HCEC 1CT (cell line): Measurements from ENCODE around the gene RGS3.

ENCODE experiments used
- DNase-seq: peaks from one replicate; pipeline ENCODE4 v3.0.0-alpha.2; 2017

RGS3 gene

DNA sequence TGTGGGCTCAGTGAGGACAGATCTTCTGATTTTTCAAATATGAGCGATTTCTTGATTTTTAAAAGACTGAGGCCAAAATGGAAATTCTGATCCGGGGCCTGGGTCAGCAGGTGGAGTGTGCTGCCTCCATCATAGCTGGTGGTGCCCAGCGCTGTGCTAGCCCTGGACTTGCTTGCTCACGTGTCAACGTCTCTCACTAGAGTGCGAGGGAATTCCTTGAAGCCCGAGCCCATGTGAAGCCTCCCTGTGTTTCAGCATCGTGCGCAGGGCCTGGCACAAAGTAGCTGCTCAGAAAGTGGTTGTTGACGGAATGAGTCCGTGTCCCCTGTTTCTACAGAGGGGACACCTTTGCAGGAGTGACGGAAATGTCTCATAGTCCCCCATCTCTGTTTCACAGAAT lies 50.5 kb downstream of the RGS3 start:
- DNase-seq = no peak

DNA sequence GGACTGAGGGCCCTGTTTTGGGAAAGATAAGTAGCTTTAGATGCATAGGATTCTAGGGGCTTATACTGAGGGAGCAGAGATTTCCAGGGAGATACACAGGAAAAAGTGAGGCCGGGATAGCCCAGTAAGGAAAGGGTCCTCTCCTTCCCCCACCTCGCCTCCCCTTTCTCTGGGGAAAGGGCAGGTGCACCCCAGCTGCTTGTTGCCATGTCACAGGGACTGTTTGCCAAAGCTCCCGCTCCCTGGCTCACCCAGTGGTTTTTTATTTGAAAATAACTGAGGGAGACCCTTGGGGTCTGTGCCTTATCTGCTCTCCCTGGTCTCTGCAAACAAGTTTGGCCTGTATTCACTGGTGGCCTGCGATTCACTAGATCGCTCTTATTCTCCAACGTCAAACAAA lies 51.2 kb downstream of the RGS3 start:
- no peak for DNase-seq

DNA sequence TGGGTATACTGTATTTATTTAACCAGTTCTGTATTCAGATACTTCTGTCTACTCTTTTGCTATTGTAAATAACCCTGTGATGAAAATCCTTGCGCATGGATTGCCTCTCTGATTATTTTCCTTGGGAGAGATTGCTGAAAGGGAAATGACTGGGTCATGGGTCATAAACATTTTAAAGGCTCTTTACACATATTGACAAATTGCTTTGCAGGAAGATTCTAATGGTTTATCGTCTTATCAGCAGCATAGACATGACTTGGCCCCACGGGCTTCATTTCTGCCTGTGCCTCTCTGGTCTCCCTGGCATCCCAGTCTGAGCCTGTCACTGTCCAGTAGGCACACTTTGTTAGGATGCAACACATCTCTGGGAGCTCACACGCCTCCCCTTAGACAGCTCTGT lies 52.3 kb downstream of the RGS3 start:
- DNase-seq = no peak

- no peak for DNase-seq
These were observed 53.5 kb downstream of the RGS3 start for GRCh38 chr9:113516840-113517577.

DNA sequence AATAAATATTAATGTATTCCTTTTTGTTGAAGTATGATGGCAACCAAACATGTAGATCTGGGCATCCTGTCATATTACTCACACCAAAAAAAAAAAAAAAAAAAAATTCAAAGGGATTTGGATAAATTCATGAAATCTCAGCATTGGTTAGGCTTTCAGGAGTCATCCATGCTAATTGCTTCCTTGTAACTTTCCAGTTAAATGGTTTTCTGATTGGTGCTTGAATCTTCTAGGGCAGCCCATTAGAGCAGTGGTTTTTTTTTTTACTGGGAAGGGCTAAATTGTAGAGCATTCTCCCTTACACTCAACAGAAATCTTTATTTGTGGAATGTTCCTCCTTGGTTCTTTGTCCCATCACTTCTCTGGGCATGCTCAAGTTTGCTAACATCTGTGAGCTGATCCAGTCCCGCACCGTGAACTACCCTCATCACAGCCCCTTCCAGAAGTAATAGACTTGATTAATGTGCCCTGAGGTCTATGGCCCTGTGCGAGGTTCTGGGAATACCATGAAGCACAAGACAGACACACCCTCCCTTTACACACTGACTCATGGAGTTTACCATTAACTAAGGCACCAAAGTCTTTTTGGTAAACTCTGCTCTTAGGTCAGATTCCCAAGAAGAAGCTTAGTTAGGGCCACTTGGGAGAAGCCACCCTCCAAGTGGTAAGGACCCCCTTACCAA lies 56.0 kb downstream of the RGS3 start:
- no peak for DNase-seq

DNA sequence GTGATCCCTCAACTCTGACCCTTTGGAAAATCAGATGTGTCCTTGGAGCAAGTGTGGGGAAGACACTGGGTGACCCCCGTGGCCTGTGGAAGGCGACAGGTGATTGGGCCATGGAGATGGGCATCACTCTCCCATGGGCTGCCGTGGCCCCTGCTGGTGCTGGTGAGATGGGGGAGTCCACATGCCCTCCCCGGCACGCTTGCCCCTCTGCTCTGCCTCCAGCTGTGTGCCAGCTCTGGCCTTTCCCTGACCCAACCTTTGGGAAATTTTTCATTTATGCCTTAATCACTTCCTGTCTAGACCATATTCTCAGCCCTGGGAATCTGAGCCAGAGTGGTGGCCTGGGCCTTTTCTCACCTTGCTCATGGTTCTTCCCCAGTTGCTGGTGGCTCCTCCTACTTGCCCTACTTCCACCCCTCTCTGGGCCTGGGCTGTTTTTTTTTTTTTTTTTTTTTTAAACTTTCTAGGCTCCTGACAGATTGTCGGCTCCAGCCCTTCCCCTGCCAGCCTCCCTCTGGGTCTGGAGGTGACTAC lies 56.6 kb downstream of the RGS3 start:
- DNase-seq = no peak

DNA sequence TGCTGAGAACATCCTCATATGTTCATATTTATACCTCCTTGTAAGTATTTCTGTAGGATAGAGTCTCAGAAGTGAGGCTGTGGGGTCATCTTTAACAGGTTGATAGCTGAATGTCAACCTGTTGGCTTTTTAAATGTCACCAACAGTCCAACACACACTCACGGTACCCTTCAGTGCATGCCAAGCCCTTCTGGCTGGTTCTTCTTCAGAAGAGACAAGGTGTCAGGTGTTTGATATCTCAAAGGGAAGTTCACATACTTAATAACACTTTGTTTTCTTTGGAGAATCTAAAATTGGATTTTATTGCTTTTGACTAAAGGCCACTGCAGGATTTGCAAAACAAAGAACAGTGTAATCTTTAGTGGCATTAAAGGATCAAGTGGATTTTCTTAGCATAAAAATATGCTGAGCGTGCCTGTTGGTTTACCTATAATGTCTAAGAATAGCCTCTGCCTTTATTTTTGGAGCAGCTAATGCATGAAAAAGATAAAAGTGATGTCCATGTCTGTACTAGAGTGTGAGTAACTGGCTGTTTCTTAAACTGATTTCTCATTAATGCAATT lies 58.2 kb downstream of the RGS3 start:
- DNase-seq = no peak

DNA sequence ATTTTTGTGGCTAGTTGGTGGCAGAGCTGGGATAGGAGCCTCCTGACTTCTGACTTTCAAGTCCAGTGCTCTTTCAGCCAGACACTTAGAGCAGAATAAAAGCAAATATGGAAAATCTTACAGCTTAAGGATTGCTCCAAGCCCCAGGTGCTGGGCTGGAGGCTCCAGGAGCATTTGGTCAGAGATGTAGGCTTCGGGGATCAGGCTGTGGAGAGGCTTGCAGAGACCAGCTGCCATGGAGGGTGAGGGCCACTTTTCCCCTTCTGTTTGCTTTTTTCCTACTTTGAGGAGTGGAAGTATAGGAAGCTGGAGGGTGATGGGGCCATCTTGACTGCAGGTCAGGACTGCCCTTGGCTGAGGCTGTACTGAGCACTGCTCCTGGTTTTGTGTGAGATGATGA lies 58.9 kb downstream of the RGS3 start:
- no peak for DNase-seq

GRCh38 chr9:113522858-113523257 lies 59.3 kb downstream of the RGS3 start:
- no peak for DNase-seq

DNA sequence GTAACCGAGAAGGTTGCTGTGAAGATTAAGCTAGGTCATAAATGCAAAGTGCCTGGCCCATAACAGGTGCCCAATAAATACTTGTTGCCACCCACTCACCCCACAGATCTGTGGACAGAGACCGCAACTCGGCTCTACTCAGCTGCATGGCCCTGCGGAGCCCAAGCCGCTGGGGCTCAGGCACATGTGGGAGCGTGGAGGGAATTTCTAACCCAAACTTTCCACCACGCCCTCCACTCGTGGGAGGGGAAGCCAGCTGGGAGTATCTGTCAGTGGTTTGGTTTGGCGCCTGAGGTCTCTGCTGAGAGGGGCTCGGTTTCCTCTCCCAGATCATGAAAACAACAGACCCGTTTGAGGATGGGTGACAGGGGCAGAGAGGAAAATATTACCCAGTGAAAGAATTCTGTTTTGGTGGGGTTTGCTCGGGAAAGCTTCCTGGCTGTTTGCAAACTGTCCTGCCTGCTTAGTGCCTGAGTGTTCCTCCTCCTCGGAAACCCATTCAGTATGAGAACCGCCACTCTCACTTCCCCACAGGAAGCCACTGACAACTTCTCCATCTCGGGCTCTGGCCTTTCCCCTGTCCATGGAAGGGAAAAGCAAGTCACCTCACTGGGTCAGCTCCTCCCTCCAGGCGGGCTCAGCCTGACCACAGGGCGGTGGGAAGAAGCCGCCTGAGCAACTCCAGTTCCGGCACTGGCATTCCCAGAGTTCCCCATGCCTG lies 60.1 kb downstream of the RGS3 start:
- DNase-seq = no peak

DNA sequence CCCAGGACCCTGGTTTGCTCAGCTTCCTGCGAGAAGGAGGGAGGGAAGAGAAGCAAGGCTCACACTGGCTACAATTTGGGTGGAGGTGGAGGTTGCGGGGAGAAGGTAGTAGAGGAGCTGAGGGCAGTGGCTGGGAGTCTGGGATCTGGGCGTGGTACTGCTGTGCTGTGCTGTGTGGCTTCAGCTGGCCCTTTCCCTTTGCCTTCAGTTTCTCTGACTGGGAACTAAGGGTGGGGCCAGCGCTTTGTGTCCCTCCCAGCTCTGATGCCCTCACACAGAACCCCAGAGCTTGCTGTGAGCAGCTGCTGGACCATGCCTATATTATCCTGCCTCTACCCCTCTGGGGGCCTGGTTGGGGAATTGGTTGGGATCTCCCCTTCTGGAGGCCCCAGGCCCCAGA lies 60.9 kb downstream of the RGS3 start:
- no peak for DNase-seq

DNA sequence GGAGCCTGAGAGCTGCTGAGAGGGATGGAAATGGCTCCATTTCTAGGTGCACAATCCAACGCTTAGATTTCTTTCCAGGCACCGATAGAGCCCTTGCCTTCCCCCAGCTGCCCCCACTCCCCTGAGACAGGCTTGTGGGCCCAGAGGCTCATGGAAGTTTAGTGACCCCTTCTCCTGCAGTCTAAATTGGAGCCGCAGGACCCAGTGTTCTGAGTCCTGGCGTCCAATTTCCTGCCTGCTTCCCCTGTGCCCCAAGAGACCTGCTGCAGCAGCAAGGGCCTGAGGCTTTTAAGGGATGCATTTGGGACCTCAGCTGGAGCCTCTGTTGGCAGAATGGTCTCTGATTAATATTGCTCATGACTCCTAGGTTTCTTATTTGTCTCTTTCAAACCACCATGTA lies 61.7 kb downstream of the RGS3 start:
- DNase-seq = no peak

DNA sequence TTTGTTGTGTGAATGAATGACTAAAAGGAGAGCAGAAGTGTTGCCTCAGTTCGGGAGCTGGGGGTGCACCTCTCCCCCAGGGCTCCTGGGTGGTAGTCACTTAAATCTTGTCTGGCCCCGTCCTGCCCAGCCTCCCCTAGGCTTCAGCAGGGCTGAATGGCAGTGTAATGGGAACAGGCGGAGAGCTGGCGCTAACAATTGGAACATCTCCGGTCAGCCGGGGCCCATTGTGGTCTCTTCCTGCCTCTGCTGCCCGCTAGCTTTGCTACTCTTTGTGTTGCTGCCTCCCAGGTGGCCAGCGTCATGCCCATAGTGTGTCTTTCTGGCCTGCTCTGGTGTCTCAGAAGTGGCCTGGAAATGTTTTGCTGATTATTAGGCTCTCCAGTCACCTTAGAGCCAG lies 62.3 kb downstream of the RGS3 start:
- no peak for DNase-seq

DNA sequence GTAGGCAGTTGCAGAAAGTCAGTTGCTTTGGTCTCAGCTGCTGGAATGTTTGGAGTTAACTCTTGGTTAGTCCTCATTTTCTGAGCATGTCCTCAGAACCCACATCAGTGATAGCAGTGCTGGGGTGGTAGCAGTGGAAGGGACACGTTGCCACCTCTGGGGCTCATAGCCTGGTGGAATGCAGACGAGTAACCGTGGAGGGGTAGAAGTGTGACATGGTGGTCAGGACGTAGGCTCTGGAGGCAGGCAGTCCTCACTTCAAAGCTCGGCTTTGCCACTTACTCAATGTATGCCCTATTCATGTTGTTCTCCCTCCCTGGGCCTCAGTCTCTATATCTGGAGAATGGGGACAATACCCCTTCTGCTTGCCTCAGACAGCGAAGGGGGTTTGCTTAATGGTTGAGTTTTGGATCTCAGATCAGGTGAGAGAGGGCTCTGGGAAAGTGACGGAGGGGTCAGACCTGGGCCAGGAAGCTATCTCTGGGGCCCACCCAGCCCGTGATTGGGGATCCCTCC lies 62.8 kb downstream of the RGS3 start:
- no peak for DNase-seq

GRCh38 chr9:113526841-113527240 lies 63.3 kb downstream of the RGS3 start:
- DNase-seq = no peak

GRCh38 chr9:113528088-113528487 lies 64.6 kb downstream of the RGS3 start:
- no peak for DNase-seq

- no peak for DNase-seq
These were observed 65.3 kb downstream of the RGS3 start for GRCh38 chr9:113528811-113529210.

DNA sequence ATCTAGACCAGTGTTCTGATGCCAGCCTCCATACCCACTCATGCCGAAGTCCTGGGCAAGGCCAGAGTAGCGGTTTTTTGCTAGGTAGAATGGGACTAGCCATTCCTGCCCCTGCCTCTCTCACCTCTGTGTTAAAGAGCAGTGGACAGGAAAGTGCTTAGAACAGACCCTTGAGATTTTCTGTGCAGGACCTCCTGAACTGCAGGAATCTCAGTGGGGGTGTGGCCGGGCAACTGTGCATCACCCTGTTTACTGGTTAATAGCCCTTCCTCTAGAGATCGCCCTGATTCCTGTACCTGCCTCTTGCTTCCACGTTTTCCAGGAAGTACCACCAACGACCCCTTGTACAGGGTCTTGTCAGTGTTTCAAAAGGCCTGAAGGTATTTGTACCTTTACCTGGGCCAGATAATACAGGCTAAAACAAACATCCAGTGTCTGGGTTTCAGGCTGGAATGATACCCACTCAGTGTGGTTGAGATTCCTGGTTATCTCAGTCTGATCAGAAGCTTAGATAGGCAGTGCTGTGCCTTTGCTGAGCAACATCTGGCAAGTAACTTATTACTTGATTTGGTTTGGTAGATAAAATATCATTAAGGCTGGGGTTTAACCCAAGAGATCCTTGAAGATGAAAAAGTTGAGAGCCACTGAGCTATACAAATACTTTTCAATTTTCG lies 65.9 kb downstream of the RGS3 start:
- no peak for DNase-seq

DNA sequence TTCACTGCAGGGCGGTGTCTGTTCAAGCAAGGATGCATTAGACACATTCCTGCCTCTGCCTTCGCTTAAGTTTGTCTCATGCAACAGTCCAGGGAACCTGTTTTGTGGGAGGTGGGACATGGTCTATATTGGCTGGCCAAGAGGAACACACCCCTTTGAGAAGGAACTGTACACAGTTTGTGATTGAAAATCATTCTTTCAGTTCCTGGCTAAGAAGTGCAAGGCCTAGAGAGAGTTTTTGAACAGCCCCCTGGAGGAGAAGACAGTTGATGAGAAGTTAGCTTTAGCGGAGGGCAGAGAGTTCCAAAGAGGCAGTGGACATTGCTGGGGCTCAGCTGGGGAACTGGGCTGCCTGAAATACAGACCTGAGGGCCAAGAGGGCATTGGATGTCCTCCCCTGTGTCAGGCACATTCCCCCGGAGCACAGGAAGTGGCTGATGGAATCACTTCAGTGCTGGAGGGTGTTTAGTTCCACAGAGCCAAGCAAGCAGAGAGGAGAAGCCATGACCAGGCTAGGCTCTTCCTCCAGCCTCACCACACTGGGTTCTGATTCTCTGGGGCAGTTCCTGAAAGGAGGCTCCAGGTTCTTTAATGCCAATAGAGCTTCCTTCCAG lies 66.6 kb downstream of the RGS3 start:
- no peak for DNase-seq

- DNase-seq = no peak
These were observed 67.4 kb downstream of the RGS3 start for GRCh38 chr9:113530942-113531341.

GRCh38 chr9:113531919-113532808 lies 68.6 kb downstream of the RGS3 start:
- DNase-seq = no peak
